ENCODE results near the gene ARL10. TPM values are rescaled to one million over a fixed set of nuclear protein-coding genes. Genes with fewer than 3 reads are reported as not detected.

ARL10 gene
- total RNA-seq, 1 donor from 2014 or later = 40.0 TPM

GRCh38 chr5:176364765-176365350, 429 bp upstream of the ARL10 start:
- Mint-ChIP-seq H3K27me3 (ENCODE audit: low read depth) (peaks cover 19% of the 10 kb centered on the region), H3K9me3 (no peaks in the 10 kb centered on the region), H3K27ac (ENCODE audit: unreplicated experiment) (no peak overlapping the region), H3K4me3 (peak overlapping the region; percentile 85), H3K36me3 (ENCODE audit: low read depth) (peaks cover 15% of the 10 kb centered on the region), H3K4me1 (peaks cover 19% of the 10 kb centered on the region)
- TF ChIP-seq CTCF (conservative IDR thresholded peaks at IDR 0.05) = no peak
- DNase-seq (ENCODE audit: low read depth, low spot score) = no peak

GRCh38 chr5:176366232-176366894, 1.1 kb downstream of the ARL10 start:
- H3K27ac Mint-ChIP-seq (ENCODE audit: unreplicated experiment) = no peak overlapping the region
- no peak for DNase-seq (ENCODE audit: low read depth, low spot score)

GRCh38 chr5:176368726-176369125, 3.4 kb downstream of the ARL10 start:
- Mint-ChIP-seq H3K27ac (ENCODE audit: unreplicated experiment) (no peak overlapping the region), H3K27me3 (ENCODE audit: low read depth) (peaks cover 2% of the 10 kb centered on the region), H3K4me1 (peaks cover 12% of the 10 kb centered on the region), H3K9me3 (no peaks in the 10 kb centered on the region), H3K36me3 (ENCODE audit: low read depth) (peaks cover 18% of the 10 kb centered on the region), H3K4me3 (no peak overlapping the region)
- no peak for DNase-seq (ENCODE audit: low read depth, low spot score)
- TF ChIP-seq CTCF (conservative IDR thresholded peaks at IDR 0.05) = no peak

More at GRCh38 chr5:176366232-176366894, 1.1 kb downstream of the ARL10 start:
- Mint-ChIP-seq H3K4me1 (peaks cover 18% of the 10 kb centered on the region), H3K27me3 (ENCODE audit: low read depth) (peaks cover 19% of the 10 kb centered on the region), H3K9me3 (no peaks in the 10 kb centered on the region), H3K36me3 (ENCODE audit: low read depth) (peaks cover 15% of the 10 kb centered on the region), H3K4me3 (peak overlapping the region; percentile 91)
- no peak for TF ChIP-seq CTCF (conservative IDR thresholded peaks at IDR 0.05)

GRCh38 chr5:176369934-176370711, 4.8 kb downstream of the ARL10 start:
- Mint-ChIP-seq H3K27ac (ENCODE audit: unreplicated experiment) (no peak overlapping the region), H3K9me3 (no peaks in the 10 kb centered on the region), H3K36me3 (ENCODE audit: low read depth) (peaks cover 18% of the 10 kb centered on the region), H3K4me1 (peaks cover 12% of the 10 kb centered on the region), H3K27me3 (ENCODE audit: low read depth) (peaks cover 2% of the 10 kb centered on the region), H3K4me3 (peak overlapping the region; percentile 44)
- no peak for DNase-seq (ENCODE audit: low read depth, low spot score)
- no peak for TF ChIP-seq CTCF (conservative IDR thresholded peaks at IDR 0.05)

GRCh38 chr5:176371621-176372539, 6.6 kb downstream of the ARL10 start:
- TF ChIP-seq CTCF (conservative IDR thresholded peaks at IDR 0.05) = no peak
- H3K27ac Mint-ChIP-seq (ENCODE audit: unreplicated experiment) = no peak overlapping the region

More at GRCh38 chr5:176371621-176372539, 6.6 kb downstream of the ARL10 start:
- Mint-ChIP-seq H3K36me3 (ENCODE audit: low read depth) (peaks cover 15% of the 10 kb centered on the region), H3K4me3 (no peak overlapping the region), H3K27me3 (ENCODE audit: low read depth) (no peaks in the 10 kb centered on the region), H3K4me1 (peaks cover 6% of the 10 kb centered on the region), H3K9me3 (no peaks in the 10 kb centered on the region)
- DNase-seq (ENCODE audit: low read depth, low spot score) = no peak
